NCI-H1105 treated with DMSO at 0.1 percent for 48 hours (cell line): ENCODE data around the gene PDE1C.

ENCODE experiments used
- DNase-seq: peaks from one replicate; lab custom pipeline; 2025; lab: John Stamatoyannopoulos, UW

The PDE1C gene

GRCh38 chr7:31938650-31939049 is 131.6 kb downstream of the PDE1C start:
- no peak for DNase-seq

GRCh38 chr7:31937982-31938381 is 132.2 kb downstream of the PDE1C start:
- DNase-seq = no peak

GRCh38 chr7:31935124-31936054 is 134.8 kb downstream of the PDE1C start:
- no peak for DNase-seq

GRCh38 chr7:31934551-31934950 is 135.7 kb downstream of the PDE1C start:
- no peak for DNase-seq

- no peak for DNase-seq
Observed at GRCh38 chr7:31933481-31933880, 136.7 kb downstream of the PDE1C start.

GRCh38 chr7:31926991-31927584 is 143.1 kb downstream of the PDE1C start:
- DNase-seq = no peak

- no peak for DNase-seq
Observed at GRCh38 chr7:31925753-31926454, 144.3 kb downstream of the PDE1C start.

GRCh38 chr7:31924251-31924650 is 146.0 kb downstream of the PDE1C start:
- DNase-seq = no peak

- no peak for DNase-seq
Observed at GRCh38 chr7:31922848-31923247, 147.4 kb downstream of the PDE1C start.

GRCh38 chr7:31921047-31921446 is 149.2 kb downstream of the PDE1C start:
- no peak for DNase-seq

GRCh38 chr7:31919678-31920369 is 150.4 kb downstream of the PDE1C start:
- DNase-seq = no peak

GRCh38 chr7:31918706-31919393 is 151.4 kb downstream of the PDE1C start:
- DNase-seq = no peak

- DNase-seq = no peak
Observed at GRCh38 chr7:31917256-31917655, 153.0 kb downstream of the PDE1C start.

- DNase-seq = no peak
Observed at GRCh38 chr7:31910191-31910590, 160.0 kb downstream of the PDE1C start.

GRCh38 chr7:31906479-31907171 is 163.6 kb downstream of the PDE1C start:
- DNase-seq = no peak

GRCh38 chr7:31903962-31904361 is 166.2 kb downstream of the PDE1C start:
- no peak for DNase-seq

GRCh38 chr7:31899356-31899927 is 170.8 kb downstream of the PDE1C start:
- no peak for DNase-seq

GRCh38 chr7:31896925-31897324 is 173.3 kb downstream of the PDE1C start:
- no peak for DNase-seq

- DNase-seq = no peak
Observed at GRCh38 chr7:31894308-31894707, 175.9 kb downstream of the PDE1C start.

GRCh38 chr7:31893365-31893764 is 176.8 kb downstream of the PDE1C start:
- DNase-seq = no peak
